BE2C (cell line): ENCODE measurements around the gene TATDN3.

Experiments used
- DNase-seq: peaks from one replicate; pipeline ENCODE4 v3.0.0-alpha.2; 2020
- H3K27me3 ChIP-seq: fragments of 250-450 bp; sonication (Bioruptor Pico); 2 replicates; pipeline ENCODE4 v1.5.1; 2020; ENCODE audit warnings: mild to moderate bottlenecking
- H3K36me3 ChIP-seq: fragments of 250-450 bp; sonication (Bioruptor Pico); 2 replicates; pipeline ENCODE4 v1.5.1; 2020; ENCODE audit warnings: mild to moderate bottlenecking
- H3K4me1 ChIP-seq: fragments of 250-450 bp; sonication (Bioruptor Pico); 2 replicates; pipeline ENCODE4 v1.5.1; 2020
- H3K4me3 ChIP-seq: 2 replicates; pipeline ENCODE4 v1.5.1; 2011; ENCODE audit warnings: low read depth, low read length
- H3K9me3 ChIP-seq: fragments of 250-450 bp; sonication (Bioruptor Pico); 2 replicates; pipeline ENCODE4 v1.5.1; 2020
- TF ChIP-seq, protein P1 (sequence below): IDR thresholded peaks from 2 replicates; pipeline ENCODE4 v1.5.1; 2012; ENCODE audit warnings: mild to moderate bottlenecking, low read depth, low read length

The TATDN3 gene

DNA sequence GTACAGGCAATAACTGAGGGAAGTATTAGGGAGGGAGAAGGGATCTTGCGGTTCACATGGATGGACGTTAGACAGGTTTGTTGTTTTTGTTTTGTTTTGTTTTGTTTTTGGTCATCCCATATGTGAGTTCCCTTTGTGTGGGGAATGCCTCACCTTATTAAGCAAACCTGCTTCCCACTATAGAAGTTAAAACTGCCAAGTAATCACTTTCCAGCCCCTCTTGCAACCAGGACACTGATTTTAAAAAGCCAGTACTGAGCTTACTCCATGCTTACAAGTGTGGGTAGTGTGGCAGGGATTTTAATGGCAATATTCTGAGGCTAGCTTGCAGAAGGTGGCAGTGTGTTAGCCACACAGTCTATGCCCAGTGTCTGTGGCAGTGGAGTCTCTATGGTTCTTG lies 29.3 kb downstream of the TATDN3 start:
- DNase-seq, result no peak
- no peaks in the 10 kb centered on the region for H3K4me1 ChIP-seq
- TF ChIP-seq, protein P1, sequence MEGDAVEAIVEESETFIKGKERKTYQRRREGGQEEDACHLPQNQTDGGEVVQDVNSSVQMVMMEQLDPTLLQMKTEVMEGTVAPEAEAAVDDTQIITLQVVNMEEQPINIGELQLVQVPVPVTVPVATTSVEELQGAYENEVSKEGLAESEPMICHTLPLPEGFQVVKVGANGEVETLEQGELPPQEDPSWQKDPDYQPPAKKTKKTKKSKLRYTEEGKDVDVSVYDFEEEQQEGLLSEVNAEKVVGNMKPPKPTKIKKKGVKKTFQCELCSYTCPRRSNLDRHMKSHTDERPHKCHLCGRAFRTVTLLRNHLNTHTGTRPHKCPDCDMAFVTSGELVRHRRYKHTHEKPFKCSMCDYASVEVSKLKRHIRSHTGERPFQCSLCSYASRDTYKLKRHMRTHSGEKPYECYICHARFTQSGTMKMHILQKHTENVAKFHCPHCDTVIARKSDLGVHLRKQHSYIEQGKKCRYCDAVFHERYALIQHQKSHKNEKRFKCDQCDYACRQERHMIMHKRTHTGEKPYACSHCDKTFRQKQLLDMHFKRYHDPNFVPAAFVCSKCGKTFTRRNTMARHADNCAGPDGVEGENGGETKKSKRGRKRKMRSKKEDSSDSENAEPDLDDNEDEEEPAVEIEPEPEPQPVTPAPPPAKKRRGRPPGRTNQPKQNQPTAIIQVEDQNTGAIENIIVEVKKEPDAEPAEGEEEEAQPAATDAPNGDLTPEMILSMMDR, result no peak
- H3K4me3 ChIP-seq, result no peak overlapping the region
- H3K36me3 ChIP-seq, result no peaks in the 10 kb centered on the region
- H3K27me3 ChIP-seq, result no peaks in the 10 kb centered on the region
- H3K9me3 ChIP-seq, result no peaks in the 10 kb centered on the region; the same call in 1 of the 2 replicates

DNA sequence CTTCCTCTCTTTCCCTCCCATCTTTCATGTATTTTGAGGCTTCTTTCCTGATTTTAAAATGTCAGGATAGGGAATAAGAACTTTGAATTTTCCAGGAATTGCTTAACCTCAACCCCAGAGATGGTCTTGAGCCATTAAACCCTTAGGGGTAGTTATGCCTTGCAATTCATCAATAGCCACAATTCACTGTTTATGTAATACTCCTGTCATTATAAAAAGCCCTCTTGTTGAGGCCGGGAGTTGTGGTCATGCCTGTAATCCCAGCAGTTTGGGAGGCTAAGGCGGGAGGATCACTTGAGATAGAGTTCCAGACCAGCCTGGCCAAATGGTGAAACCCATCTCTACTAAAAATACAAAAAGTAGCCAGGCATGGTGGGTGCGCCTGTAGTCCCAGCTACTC lies 31.3 kb downstream of the TATDN3 start:
- Histone ChIP-seq H3K27me3 (no peaks in the 10 kb centered on the region), H3K9me3 (no peaks in the 10 kb centered on the region; the same call in 1 of the 2 replicates), H3K36me3 (no peaks in the 10 kb centered on the region), H3K4me1 (no peaks in the 10 kb centered on the region), H3K4me3 (no peak overlapping the region)
- TF ChIP-seq, protein P1, result no peak
- no peak for DNase-seq

DNA sequence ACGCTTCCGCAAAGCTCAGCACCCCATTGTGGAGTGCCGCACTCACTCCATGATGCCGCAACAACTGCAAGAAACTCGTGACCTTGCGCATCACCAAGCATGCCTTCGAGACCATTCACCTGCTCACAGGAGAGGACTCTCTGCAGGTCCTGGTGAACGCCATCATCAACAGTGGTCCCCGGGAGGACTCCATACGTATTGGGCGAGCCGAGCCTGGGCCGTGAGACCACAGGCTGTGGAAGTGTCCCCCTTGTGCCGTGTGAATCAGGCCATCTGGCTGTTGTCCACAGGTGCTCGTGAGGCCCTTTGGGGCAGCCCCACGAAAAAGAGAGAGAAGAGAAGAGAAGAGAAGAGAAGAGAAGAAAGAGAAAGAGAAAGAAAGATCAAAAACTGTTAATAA lies 32.5 kb downstream of the TATDN3 start:
- TF ChIP-seq, protein P1, result no peak
- Histone ChIP-seq H3K4me1 (no peaks in the 10 kb centered on the region), H3K4me3 (no peak overlapping the region), H3K27me3 (no peaks in the 10 kb centered on the region), H3K36me3 (no peaks in the 10 kb centered on the region), H3K9me3 (no peaks in the 10 kb centered on the region; the same call in 1 of the 2 replicates)
- DNase-seq, result no peak

DNA sequence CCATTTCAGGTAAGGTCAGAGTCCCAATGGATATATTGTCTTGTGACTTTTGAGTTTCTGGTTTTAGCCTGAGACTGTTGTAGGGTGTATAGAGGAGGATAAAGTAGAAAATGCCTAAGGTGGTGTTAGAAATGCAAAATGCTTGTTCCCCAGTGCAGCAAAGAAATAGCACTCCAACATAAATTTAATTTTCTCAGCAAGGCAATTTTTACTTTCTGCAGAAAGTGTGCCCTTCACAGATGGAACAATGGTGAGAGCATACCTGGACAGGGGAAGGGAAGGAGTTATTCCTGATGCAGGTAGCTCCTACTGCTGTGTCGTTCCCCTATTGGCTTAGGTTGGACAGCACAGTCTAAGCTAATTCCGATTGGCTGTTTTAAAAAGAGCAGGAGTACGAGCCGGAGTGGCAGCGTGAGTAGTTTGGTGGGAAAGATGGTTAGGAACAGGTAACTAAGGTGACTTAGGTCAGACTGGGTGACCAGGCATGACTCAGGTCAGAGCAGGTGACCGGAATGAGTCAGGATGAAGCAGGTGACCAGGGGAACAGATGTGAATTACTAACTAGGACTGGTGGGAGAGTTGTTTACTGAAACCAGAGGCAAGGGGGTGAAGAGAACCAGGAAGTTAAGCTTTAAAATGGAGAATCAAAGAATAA lies 34.2 kb downstream of the TATDN3 start:
- no peak overlapping the region for H3K4me3 ChIP-seq
- TF ChIP-seq, protein P1, result no peak
- H3K36me3 ChIP-seq, result no peaks in the 10 kb centered on the region
- no peaks in the 10 kb centered on the region; the same call in 1 of the 2 replicates for H3K9me3 ChIP-seq
- no peaks in the 10 kb centered on the region for H3K27me3 ChIP-seq
- no peaks in the 10 kb centered on the region for H3K4me1 ChIP-seq
- DNase-seq, result no peak

DNA sequence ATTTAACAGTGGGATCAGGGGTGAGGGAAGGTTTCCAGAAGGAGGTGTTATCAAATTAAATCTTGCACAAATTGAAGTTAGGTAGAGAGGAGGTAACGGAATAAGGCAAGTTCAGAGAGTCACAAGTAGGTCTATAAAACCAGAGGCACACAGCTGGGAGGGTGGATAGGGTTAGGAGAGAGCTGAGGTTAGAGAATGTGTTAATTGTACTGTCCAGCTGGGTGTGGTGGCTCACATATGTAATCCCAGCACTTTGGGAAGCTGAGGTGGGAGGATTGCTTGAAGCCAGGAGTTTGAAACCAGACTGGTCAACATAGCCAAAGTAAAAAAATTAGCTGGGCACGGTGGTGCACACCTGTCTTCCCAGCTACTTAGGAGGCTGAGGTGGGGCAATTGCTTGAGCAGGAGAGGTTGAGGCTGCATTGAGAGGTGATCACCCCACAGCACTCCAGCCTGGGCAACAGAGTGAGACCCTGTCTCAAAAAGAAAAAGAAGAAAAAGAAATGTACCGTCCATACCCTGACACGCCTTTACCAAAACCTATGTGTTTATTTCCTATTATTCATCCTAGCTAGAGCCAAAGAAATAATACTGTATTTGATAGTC lies 35.6 kb downstream of the TATDN3 start:
- no peaks in the 10 kb centered on the region; the same call in 1 of the 2 replicates for H3K9me3 ChIP-seq
- no peaks in the 10 kb centered on the region for H3K27me3 ChIP-seq
- TF ChIP-seq, protein P1, result no peak

DNA sequence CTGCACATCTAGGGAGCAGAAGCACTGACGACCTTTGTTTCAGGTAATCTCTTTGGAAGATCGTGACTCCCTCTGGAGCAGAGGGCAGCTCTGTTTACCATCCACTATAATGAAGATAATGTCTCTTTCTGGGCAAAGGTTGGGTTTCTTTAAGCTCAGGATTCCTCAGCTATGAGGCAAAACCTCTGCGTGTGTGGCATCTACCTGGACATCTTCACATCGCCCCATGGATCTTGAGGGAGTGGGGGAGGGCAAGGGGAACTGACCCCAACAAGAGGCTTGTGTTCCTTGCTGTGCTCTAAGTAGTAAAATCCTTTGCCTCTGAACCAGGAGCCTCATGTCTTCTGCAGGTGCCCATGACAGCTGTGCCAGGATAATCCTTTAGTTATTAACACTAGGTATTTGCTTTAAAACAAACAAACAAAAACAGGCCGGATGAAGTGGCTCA lies 36.2 kb downstream of the TATDN3 start:
- Histone ChIP-seq H3K9me3 (no peaks in the 10 kb centered on the region; the same call in 1 of the 2 replicates), H3K4me1 (no peaks in the 10 kb centered on the region), H3K4me3 (no peak overlapping the region), H3K27me3 (no peaks in the 10 kb centered on the region), H3K36me3 (no peaks in the 10 kb centered on the region)
- no peak for DNase-seq
- TF ChIP-seq, protein P1, result no peak

More for the DNA sequence above, 35.6 kb downstream of the TATDN3 start:
- Histone ChIP-seq H3K4me1 (no peaks in the 10 kb centered on the region), H3K4me3 (no peak overlapping the region), H3K36me3 (no peaks in the 10 kb centered on the region)
- no peak for DNase-seq
